ENCODE results near the gene SYTL3. TPM values are rescaled to one million over a fixed set of nuclear protein-coding genes. Genes with fewer than 3 reads are reported as not detected.

Gene SYTL3
- total and polyA plus RNA-seq, 9 of the 15 experiments (the other 6 are each of a cell fraction or from before 2014, with no cell fraction given) = 0.04 to 0.46 (median 0.17) TPM; not detected in 1

DNA sequence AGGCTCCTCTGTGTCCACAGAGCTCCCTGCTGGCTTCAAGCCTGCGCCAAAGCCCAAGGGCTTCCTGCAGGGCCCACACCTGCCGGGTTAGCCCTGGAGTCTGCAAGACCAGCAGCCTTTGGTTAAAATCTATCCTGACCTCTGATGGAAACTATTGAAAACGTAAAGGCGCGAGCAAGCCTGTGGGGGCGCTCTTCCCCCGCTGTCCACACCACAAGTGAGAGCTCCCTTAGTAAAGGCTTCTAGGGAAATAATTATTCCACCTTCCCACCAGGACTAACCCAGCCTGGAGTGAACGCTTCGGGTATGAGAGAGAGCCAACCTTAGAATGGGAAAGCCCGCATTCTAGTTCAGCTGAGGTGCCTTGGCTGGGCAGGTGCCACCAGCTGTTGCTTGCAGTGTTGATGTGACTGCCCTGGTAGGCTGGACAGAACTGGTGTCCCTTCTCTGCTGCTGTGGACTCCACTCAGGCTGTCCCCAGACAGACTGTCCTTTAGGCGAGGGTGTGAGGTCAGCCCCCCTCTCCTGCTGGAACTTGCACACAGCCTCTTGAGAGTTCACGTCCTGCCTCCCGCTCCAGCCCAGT lies 68.7 kb downstream of the SYTL3 start (continued):
- TF ChIP-seq SMC3 (conservative IDR thresholded peaks at IDR 0.05; ENCODE audit: insufficient read depth, low read depth, low read length) (peak; percentile 70), ZKSCAN1 (IDR thresholded peaks at IDR 0.05; ENCODE audit: low read depth, low read length) (no peak), RFX7 (CRISPR knock-in tag; IDR thresholded peaks at IDR 0.05) (no peak), ZNF263 (CRISPR knock-in tag; IDR thresholded peaks at IDR 0.05; ENCODE audit: borderline replicate concordance) (0 out of 2 replicates have a peak, but pooled peaks have one; percentile 21), BHLHE40 (IDR thresholded peaks at IDR 0.05; ENCODE audit: low read length) (no peak), NFYB (IDR thresholded peaks at IDR 0.05; ENCODE audit: extremely low read depth, insufficient read length) (no peak), BMI1 (IDR thresholded peaks at IDR 0.05; ENCODE audit: low read length) (no peak), EWSR1 (IDR thresholded peaks at IDR 0.05; ENCODE audit: borderline replicate concordance, low read depth, partially characterized antibody) (no peak), TBL1XR1 (IDR thresholded peaks at IDR 0.05; ENCODE audit: low read length in 2 of 2) (no peak), ZNF830 (CRISPR knock-in tag; IDR thresholded peaks at IDR 0.05) (no peak), ZSCAN29 (IDR thresholded peaks at IDR 0.05) (no peak), RCOR1 (IDR thresholded peaks at IDR 0.05; ENCODE audit: borderline replicate concordance in 1 of 2, low read depth in 2 of 2, low read length in 2 of 2) (0 out of 4 replicates have a peak, but pooled peaks of 1 of the 2 experiments have one; percentile 37), ZNF76 (CRISPR knock-in tag; IDR thresholded peaks at IDR 0.05; ENCODE audit: borderline replicate concordance) (no peak), POLR3A (IDR thresholded peaks at IDR 0.05; ENCODE audit: borderline replicate concordance, extremely low read depth, insufficient read depth, insufficient read length) (no peak), CEBPB (tag; IDR thresholded peaks at IDR 0.05) (no peak), KAT7 (CRISPR knock-in tag; IDR thresholded peaks at IDR 0.05; ENCODE audit: borderline replicate concordance) (no peak), CXXC5 (CRISPR knock-in tag; IDR thresholded peaks at IDR 0.05) (no peak)
- TF ChIP-seq, protein P1, sequence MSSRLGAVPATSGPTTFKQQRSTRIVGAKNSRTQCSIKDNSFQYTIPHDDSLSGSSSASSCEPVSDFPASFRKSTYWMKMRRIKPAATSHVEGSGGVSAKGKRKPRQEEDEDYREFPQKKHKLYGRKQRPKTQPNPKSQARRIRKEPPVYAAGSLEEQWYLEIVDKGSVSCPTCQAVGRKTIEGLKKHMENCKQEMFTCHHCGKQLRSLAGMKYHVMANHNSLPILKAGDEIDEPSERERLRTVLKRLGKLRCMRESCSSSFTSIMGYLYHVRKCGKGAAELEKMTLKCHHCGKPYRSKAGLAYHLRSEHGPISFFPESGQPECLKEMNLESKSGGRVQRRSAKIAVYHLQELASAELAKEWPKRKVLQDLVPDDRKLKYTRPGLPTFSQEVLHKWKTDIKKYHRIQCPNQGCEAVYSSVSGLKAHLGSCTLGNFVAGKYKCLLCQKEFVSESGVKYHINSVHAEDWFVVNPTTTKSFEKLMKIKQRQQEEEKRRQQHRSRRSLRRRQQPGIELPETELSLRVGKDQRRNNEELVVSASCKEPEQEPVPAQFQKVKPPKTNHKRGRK (tag; IDR thresholded peaks at IDR 0.05) = no peak
- TF ChIP-seq, protein P2, sequence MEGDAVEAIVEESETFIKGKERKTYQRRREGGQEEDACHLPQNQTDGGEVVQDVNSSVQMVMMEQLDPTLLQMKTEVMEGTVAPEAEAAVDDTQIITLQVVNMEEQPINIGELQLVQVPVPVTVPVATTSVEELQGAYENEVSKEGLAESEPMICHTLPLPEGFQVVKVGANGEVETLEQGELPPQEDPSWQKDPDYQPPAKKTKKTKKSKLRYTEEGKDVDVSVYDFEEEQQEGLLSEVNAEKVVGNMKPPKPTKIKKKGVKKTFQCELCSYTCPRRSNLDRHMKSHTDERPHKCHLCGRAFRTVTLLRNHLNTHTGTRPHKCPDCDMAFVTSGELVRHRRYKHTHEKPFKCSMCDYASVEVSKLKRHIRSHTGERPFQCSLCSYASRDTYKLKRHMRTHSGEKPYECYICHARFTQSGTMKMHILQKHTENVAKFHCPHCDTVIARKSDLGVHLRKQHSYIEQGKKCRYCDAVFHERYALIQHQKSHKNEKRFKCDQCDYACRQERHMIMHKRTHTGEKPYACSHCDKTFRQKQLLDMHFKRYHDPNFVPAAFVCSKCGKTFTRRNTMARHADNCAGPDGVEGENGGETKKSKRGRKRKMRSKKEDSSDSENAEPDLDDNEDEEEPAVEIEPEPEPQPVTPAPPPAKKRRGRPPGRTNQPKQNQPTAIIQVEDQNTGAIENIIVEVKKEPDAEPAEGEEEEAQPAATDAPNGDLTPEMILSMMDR (IDR thresholded peaks at IDR 0.05 in 2 of 3, conservative IDR thresholded peaks at IDR 0.05 in 1 of 3; ENCODE audit: insufficient read depth in 2 of 3, low read depth in 1 of 3, low read length in 3 of 3) = peak; percentile 91 to 98 (median 97)
- TF ChIP-seq, protein P3, sequence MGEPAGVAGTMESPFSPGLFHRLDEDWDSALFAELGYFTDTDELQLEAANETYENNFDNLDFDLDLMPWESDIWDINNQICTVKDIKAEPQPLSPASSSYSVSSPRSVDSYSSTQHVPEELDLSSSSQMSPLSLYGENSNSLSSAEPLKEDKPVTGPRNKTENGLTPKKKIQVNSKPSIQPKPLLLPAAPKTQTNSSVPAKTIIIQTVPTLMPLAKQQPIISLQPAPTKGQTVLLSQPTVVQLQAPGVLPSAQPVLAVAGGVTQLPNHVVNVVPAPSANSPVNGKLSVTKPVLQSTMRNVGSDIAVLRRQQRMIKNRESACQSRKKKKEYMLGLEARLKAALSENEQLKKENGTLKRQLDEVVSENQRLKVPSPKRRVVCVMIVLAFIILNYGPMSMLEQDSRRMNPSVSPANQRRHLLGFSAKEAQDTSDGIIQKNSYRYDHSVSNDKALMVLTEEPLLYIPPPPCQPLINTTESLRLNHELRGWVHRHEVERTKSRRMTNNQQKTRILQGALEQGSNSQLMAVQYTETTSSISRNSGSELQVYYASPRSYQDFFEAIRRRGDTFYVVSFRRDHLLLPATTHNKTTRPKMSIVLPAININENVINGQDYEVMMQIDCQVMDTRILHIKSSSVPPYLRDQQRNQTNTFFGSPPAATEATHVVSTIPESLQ (CRISPR knock-in tag; IDR thresholded peaks at IDR 0.05) = no peak
- TF ChIP-seq, protein P4, sequence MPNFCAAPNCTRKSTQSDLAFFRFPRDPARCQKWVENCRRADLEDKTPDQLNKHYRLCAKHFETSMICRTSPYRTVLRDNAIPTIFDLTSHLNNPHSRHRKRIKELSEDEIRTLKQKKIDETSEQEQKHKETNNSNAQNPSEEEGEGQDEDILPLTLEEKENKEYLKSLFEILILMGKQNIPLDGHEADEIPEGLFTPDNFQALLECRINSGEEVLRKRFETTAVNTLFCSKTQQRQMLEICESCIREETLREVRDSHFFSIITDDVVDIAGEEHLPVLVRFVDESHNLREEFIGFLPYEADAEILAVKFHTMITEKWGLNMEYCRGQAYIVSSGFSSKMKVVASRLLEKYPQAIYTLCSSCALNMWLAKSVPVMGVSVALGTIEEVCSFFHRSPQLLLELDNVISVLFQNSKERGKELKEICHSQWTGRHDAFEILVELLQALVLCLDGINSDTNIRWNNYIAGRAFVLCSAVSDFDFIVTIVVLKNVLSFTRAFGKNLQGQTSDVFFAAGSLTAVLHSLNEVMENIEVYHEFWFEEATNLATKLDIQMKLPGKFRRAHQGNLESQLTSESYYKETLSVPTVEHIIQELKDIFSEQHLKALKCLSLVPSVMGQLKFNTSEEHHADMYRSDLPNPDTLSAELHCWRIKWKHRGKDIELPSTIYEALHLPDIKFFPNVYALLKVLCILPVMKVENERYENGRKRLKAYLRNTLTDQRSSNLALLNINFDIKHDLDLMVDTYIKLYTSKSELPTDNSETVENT (CRISPR knock-in tag; IDR thresholded peaks at IDR 0.05) = no peak

All from K562 (cell line).